Psoas muscle (tissue), 8 donors: Measurements from ENCODE around the gene JADE2. TPM values are rescaled to one million over a fixed set of nuclear protein-coding genes. Genes with fewer than 3 reads are reported as not detected.

ENCODE experiments used
- ATAC-seq, 4 donors: fragments of 200-7000 bp; cut with Tn5 transposase; one replicate each; pipeline ENCODE4 v1.9.1; 2020; ENCODE audit warnings: moderate library complexity in 3 of 4, mild to moderate bottlenecking in 2 of 4
- DNase-seq, 2 donors: peaks; one replicate each; pipeline ENCODE4 v3.0.0-alpha.2; 2020
- H3K27ac ChIP-seq: fragments of 200-600 bp; one replicate; pipeline ENCODE4 v1.8.0; 2022
- H3K27me3 ChIP-seq, 3 donors: fragments of 200-600 bp in 1 of 3; one replicate each; pipeline versions ENCODE4 v1.6.1 to v1.8.0; 2013 to 2022; ENCODE audit warnings: low read length in 2 of 3, mild to moderate bottlenecking in 2 of 3, moderate library complexity in 1 of 3; ENCODE audit not compliant: insufficient read depth in 3 of 3
- H3K36me3 ChIP-seq, 2 donors: fragments of 200-600 bp in 1 of 2; one replicate each; pipeline versions ENCODE4 v1.6.1 to v1.8.0; 2013 to 2022; ENCODE audit warnings: low read depth in 1 of 2, mild to moderate bottlenecking in 1 of 2, moderate library complexity in 1 of 2; ENCODE audit not compliant: insufficient read depth in 1 of 2
- H3K4me1 ChIP-seq: fragments of 200-600 bp; one replicate; pipeline ENCODE4 v1.8.0; 2022
- H3K4me3 ChIP-seq: fragments of 200-600 bp; one replicate; pipeline ENCODE4 v1.8.0; 2022; ENCODE audit warnings: mild to moderate bottlenecking
- H3K9me3 ChIP-seq: fragments of 200-600 bp; one replicate; pipeline ENCODE4 v1.8.0; 2022
- CTCF ChIP-seq: fragments of 200-600 bp; IDR thresholded peaks from one replicate; pipeline ENCODE4 v1.8.0; 2022; ENCODE audit warnings: antibody characterized with exemption
- WGBS, 3 donors: extraction: QIAGEN DNeasy Blood & Tissue Kit; methylation state at CpG; one replicate each; pipeline versions ENCODE4 v1.1.6 to v1.1.7; 2013; 5-methylcytosine and 5-hydroxymethylcytosine counted together
- intact Hi-C, 2 donors: fragments of 100-400 bp; cut with DNase I; formaldehyde crosslinking; loops; one replicate each; pipeline versions ENCODE4 v1.11.0 to v1.14.2; 2022
- polyA plus RNA-seq, 3 donors: library from polyadenylated mRNA; stranded (reverse); fragments of 200-250 nt; gene quantifications; one replicate each; pipeline ENCODE4 v1.2.3, GENCODE V29; 2013
- total RNA-seq, 4 donors: library from RNA; stranded (reverse); fragmentation: NEBNext Ultra II Directional in 2 of 4; extraction: Animal tissue kit (Norgen Biotek cat#: 25700) in 2 of 4; gene quantifications; one replicate each; pipeline versions ENCODE4 v1.2.1 to v1.2.4, GENCODE V29; 2021 to 2023
- donor health status: healthy with polysubstance abuse.
- donor health status: DM: no; HTN: no; CAD: no; lungs with moderate emphysema.
- donor health status: Bipolar disorder and iron deficiency.
- donor health status: healthy.
- donor health status: DM: yes; HTN: yes; CAD: no.
- donor health status: DM: no; HTN: no; CAD: no.
- donor health status: DM: no; HTN: no; CAD: no.
- donor health status: DM: yes; HTN: yes; CAD: no.

The JADE2 gene
- total and polyA plus RNA-seq, 7 donors: 5.0 to 15.1 (median 10.1) TPM

GRCh38 chr5:134586866-134587524 is 61.5 kb downstream of the JADE2 start:
- peak; percentile 73 to 83 (median 79) for ATAC-seq
- no peaks in the 10 kb centered on the region for H3K9me3 ChIP-seq
- 22 to 33% (median 27%) methylated on average over 13 of the region's 13 CpGs for WGBS, 3 donors
- peaks cover 31% of the 10 kb centered on the region for H3K4me1 ChIP-seq
- H3K36me3 ChIP-seq: no peaks in the 10 kb centered on the region
- no peak overlapping the region for H3K4me3 ChIP-seq
- peak; percentile 85 to 90 for DNase-seq
- intact Hi-C loops: loop anchor here in 1 of 2 donors (1.0 to 10.0 kb wide), 2 partner anchors 44 to 402 kb away; no protein-coding TSS in a partner anchor
- H3K27ac ChIP-seq: peak overlapping the region; percentile 30
- TF ChIP-seq CTCF: peak; percentile 64
- H3K27me3 ChIP-seq: no peaks in the 10 kb centered on the region

GRCh38 chr5:134590992-134591659 is 65.7 kb downstream of the JADE2 start:
- peak; percentile 56 to 76 (median 57) for ATAC-seq
- peak overlapping the region; percentile 84 for H3K27ac ChIP-seq
- WGBS, 3 donors: 63 to 68% (median 66%) methylated on average over 5 of the region's 5 CpGs

GRCh38 chr5:134592141-134592746 is 66.8 kb downstream of the JADE2 start:
- H3K27me3 ChIP-seq: no peaks in the 10 kb centered on the region
- TF ChIP-seq CTCF: no peak
- no peaks in the 10 kb centered on the region for H3K9me3 ChIP-seq
- H3K4me3 ChIP-seq: no peak overlapping the region
- peak; percentile 73 to 85 (median 78) for ATAC-seq
- intact Hi-C loops: no loop called here
- no peak for DNase-seq
- WGBS, 3 donors: 14 to 21% (median 15%) methylated on average over 7 of the region's 7 CpGs
- H3K27ac ChIP-seq: peak overlapping the region; percentile 84
- H3K36me3 ChIP-seq: no peaks in the 10 kb centered on the region
- H3K4me1 ChIP-seq: peaks cover 43% of the 10 kb centered on the region

More at GRCh38 chr5:134590992-134591659, 65.7 kb downstream of the JADE2 start:
- H3K9me3 ChIP-seq: no peaks in the 10 kb centered on the region
- intact Hi-C loops: no loop called here
- no peak for TF ChIP-seq CTCF
- peak; percentile 48 to 70 for DNase-seq
- no peaks in the 10 kb centered on the region for H3K27me3 ChIP-seq
- no peak overlapping the region for H3K4me3 ChIP-seq
- H3K4me1 ChIP-seq: peaks cover 51% of the 10 kb centered on the region
- no peaks in the 10 kb centered on the region for H3K36me3 ChIP-seq

GRCh38 chr5:134594336-134594735 is 68.9 kb downstream of the JADE2 start:
- H3K4me1 ChIP-seq: peaks cover 36% of the 10 kb centered on the region
- H3K36me3 ChIP-seq: no peaks in the 10 kb centered on the region
- TF ChIP-seq CTCF: no peak
- WGBS, 3 donors: 78 to 88% (median 85%) methylated on average over 4 to 7 of the region's 7 CpGs
- no peak overlapping the region for H3K4me3 ChIP-seq
- no peaks in the 10 kb centered on the region for H3K27me3 ChIP-seq
- DNase-seq (no peak), ATAC-seq (no peak)
- intact Hi-C loops: no loop called here
- no peaks in the 10 kb centered on the region for H3K9me3 ChIP-seq
- peak overlapping the region; percentile 84 for H3K27ac ChIP-seq
